Naive thymus-derived CD4-positive, alpha-beta T cell (primary cell): ENCODE data around the gene PRSS3. TPM values are rescaled to one million over a fixed set of nuclear protein-coding genes. Genes with fewer than 3 reads are reported as not detected.
"Not testable (repeated sequence)": the region's sequence is repeated elsewhere in the genome, so short reads cannot be mapped to it uniquely, and the experiment has no call there.

Experiments used
- ATAC-seq: fragments of 150-1000 bp; cut with Tn5 transposase; 2 replicates; pipeline ENCODE4 v1.10.0; 2021; ENCODE audit warnings: mild to moderate bottlenecking, moderate library complexity
- CTCF ChIA-PET: fragments of 350-600 bp; sonication (Branson Sonifier 250); formaldehyde crosslinking; loops from one replicate; lab custom pipeline; 2021; ENCODE audit warnings: antibody characterized with exemption; lab: Charles Lee
- POLR2A ChIA-PET: fragments of 350-600 bp; sonication (Branson Sonifier 250); formaldehyde crosslinking; loops from one replicate; lab custom pipeline; 2021; ENCODE audit warnings: antibody characterized with exemption, inconsistent platforms; lab: Charles Lee
- DNase-seq, 9 donors: peaks; one replicate each; pipeline versions ENCODE4 v3.0.0 to v3.0.0-alpha.2; 2020 to 2022; ENCODE audit warnings: mixed read lengths in 1 of 9
- H3K27ac ChIP-seq: one replicate; pipeline ENCODE4 v1.7.0; 2013; ENCODE audit warnings: mild to moderate bottlenecking, low read depth, low read length, moderate library complexity
- H3K27me3 ChIP-seq, 2 donors: one replicate each; pipeline ENCODE4 v1.7.0; 2013; ENCODE audit warnings: low read length in 2 of 2, mild to moderate bottlenecking in 2 of 2, moderate library complexity in 2 of 2; ENCODE audit not compliant: control insufficient read depth in 2 of 2, insufficient read depth in 2 of 2
- H3K36me3 ChIP-seq, 3 experiments: 1 replicate in 2 of 3; 2 replicates in 1 of 3; pipeline ENCODE4 v1.7.0; 2013; ENCODE audit warnings: low read length in 3 of 3, mild to moderate bottlenecking in 3 of 3, moderate library complexity in 1 of 3; ENCODE audit not compliant: insufficient read depth in 3 of 3, control insufficient read depth in 2 of 3
- H3K4me1 ChIP-seq, 2 donors: one replicate each; pipeline ENCODE4 v1.7.0; 2013; ENCODE audit warnings: low read length in 2 of 2, mild to moderate bottlenecking in 2 of 2, moderate library complexity in 1 of 2; ENCODE audit not compliant: control insufficient read depth in 2 of 2, insufficient read depth in 2 of 2
- H3K4me3 ChIP-seq: 2 replicates; pipeline ENCODE4 v1.7.0; 2013; ENCODE audit warnings: mild to moderate bottlenecking, low read length
- H3K9me3 ChIP-seq, 3 experiments: 1 replicate in 2 of 3; 2 replicates in 1 of 3; pipeline ENCODE4 v1.7.0; 2013; ENCODE audit warnings: low read length in 3 of 3; ENCODE audit not compliant: control insufficient read depth in 2 of 3
- H3K27ac Mint-ChIP-seq, 9 donors: one replicate each; pipeline ENCODE4 v1.8.0; 2020 to 2022; ENCODE audit warnings: mixed read lengths in 9 of 9, mild to moderate bottlenecking in 8 of 9, moderate library complexity in 5 of 9, inconsistent platforms in 2 of 9
- H3K27me3 Mint-ChIP-seq, 5 donors: one replicate each; pipeline ENCODE4 v1.8.0; 2021 to 2022; ENCODE audit warnings: mixed read lengths in 5 of 5, mild to moderate bottlenecking in 1 of 5
- H3K36me3 Mint-ChIP-seq, 5 donors: one replicate each; pipeline ENCODE4 v1.8.0; 2020 to 2022; ENCODE audit warnings: mixed read lengths in 5 of 5, mild to moderate bottlenecking in 3 of 5, inconsistent platforms in 1 of 5
- H3K4me1 Mint-ChIP-seq, 7 donors: one replicate each; pipeline ENCODE4 v1.8.0; 2020 to 2022; ENCODE audit warnings: mixed read lengths in 7 of 7, mild to moderate bottlenecking in 3 of 7, inconsistent platforms in 1 of 7
- H3K4me3 Mint-ChIP-seq, 10 donors: one replicate each; pipeline ENCODE4 v1.8.0; 2020 to 2022; ENCODE audit warnings: mild to moderate bottlenecking in 10 of 10, mixed read lengths in 10 of 10, moderate library complexity in 6 of 10, inconsistent platforms in 2 of 10
- H3K9me3 Mint-ChIP-seq, 11 donors: one replicate each; pipeline ENCODE4 v1.8.0; 2020 to 2022; ENCODE audit warnings: mixed read lengths in 11 of 11, mild to moderate bottlenecking in 4 of 11, inconsistent platforms in 1 of 11, moderate library complexity in 1 of 11
- intact Hi-C, 2 donors: fragments of 100-400 bp; cut with micrococcal nuclease; formaldehyde crosslinking; loops; one replicate each; pipeline ENCODE4 v1.15.1; 2023
- polyA plus RNA-seq, 2 donors: library from polyadenylated mRNA; unstranded; fragments of 300-500 nt; fragmentation: Illumina TruSeq; gene quantifications; one replicate each; pipeline ENCODE4 v1.2.3, GENCODE V29; 2021
- total RNA-seq, 6 experiments: library from RNA in 5 of 6; stranded (reverse) in 5 of 6; gene quantifications; 1 replicate in 5 of 6; 2 replicates in 1 of 6; pipeline ENCODE4 v1.2.3 and lab custom pipeline; 2021 to 2026

Gene PRSS3
- total and polyA plus RNA-seq, 7 experiments from 2014 or later, result 2.5 TPM; not detected in 6

DNA sequence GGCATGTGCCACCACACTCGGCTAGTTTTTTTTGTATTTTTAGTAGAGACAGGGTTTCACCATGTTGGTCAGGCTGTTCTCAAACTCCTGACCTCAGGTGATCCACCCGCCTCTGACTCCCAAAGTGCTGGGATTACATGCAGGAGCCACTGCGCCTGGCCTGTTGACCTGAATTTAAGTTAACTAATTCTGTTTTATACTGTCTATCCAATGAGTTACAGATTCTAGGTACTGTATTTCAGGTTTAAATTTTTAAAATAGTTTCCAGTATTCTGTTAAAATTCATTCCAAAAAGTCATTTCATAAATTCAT is 52.5 kb downstream of the PRSS3 start:
- POLR2A ChIA-PET, H3K27ac ChIP-seq, H3K9me3 Mint-ChIP-seq, H3K27me3 Mint-ChIP-seq, H3K4me1 ChIP-seq, H3K36me3 Mint-ChIP-seq, H3K4me3 ChIP-seq, DNase-seq, H3K27me3 ChIP-seq, ATAC-seq, H3K36me3 ChIP-seq, intact Hi-C loops, H3K9me3 ChIP-seq: not testable (repeated sequence)
- peak overlapping the region in 2 of 10 donors; percentile 10 to 47 for H3K4me3 Mint-ChIP-seq
- CTCF ChIA-PET, result interaction anchor here (0.6 to 8.5 kb wide), 2 partner anchors 33 to 91 kb away, joined by 4 to 87 read pairs; partner anchors contain the start of gene UBE2R2
- H3K4me1 Mint-ChIP-seq, result peaks cover 26 to 63% (median 51%) of the 10 kb centered on the region in 7 donors
- peak overlapping the region in 5 of 9 donors; percentile 9 to 60 (median 32) for H3K27ac Mint-ChIP-seq

Other genes with a start within 250 kb of the PRSS3 start
- gene UBE2R2, start 21.6 kb downstream of the PRSS3 start, total RNA-seq, result 10 to 100 TPM; 27.2 to 40.8 (median 32.0) TPM
- gene UBE2R2, start 21.6 kb downstream of the PRSS3 start, polyA plus RNA-seq, result 10 to 100 TPM; 16.9 TPM